HepG2 (cell line): ENCODE measurements around the gene SPRYD3. TPM values are rescaled to one million over a fixed set of nuclear protein-coding genes. Genes with fewer than 3 reads are reported as not detected.

Experiments
- GLI4 ChIP-seq: sonication (generic); formaldehyde crosslinking; IDR thresholded peaks from 2 replicates; pipeline ENCODE4 v1.5.1; 2020; ENCODE audit warnings: missing genetic modification reagents, mild to moderate bottlenecking, moderate library complexity, borderline replicate concordance
- HES4 ChIP-seq: sonication (generic); formaldehyde crosslinking; IDR thresholded peaks from 2 replicates; pipeline ENCODE4 v1.9.0; 2021; ENCODE audit warnings: mild to moderate bottlenecking, missing genetic modification reagents, borderline replicate concordance
- ISX ChIP-seq: sonication (generic); formaldehyde crosslinking; conservative IDR thresholded peaks from 2 replicates; pipeline ENCODE4 v1.5.0; 2020; ENCODE audit warnings: missing genetic modification reagents
- PCBP1 ChIP-seq: fragments of 200-400 bp; formaldehyde crosslinking; IDR thresholded peaks from 2 replicates; pipeline ENCODE4 v1.6.1; 2017; ENCODE audit warnings: mild to moderate bottlenecking, low read depth, low read length, borderline replicate concordance
- PHB2 ChIP-seq: fragments of 450-650 bp; IDR thresholded peaks from 2 replicates; pipeline ENCODE4 v1.6.1; 2018; ENCODE audit not compliant: partially characterized antibody
- ZFP37 ChIP-seq: sonication (generic); formaldehyde crosslinking; IDR thresholded peaks from 2 replicates; pipeline ENCODE4 v1.4.0; 2020; ENCODE audit warnings: missing genetic modification reagents, borderline replicate concordance
- ZFP41 ChIP-seq: sonication (generic); formaldehyde crosslinking; IDR thresholded peaks from 2 replicates; pipeline ENCODE4 v1.4.0; 2020; ENCODE audit warnings: mild to moderate bottlenecking, missing genetic modification reagents, borderline replicate concordance
- ZKSCAN8 ChIP-seq: IDR thresholded peaks from 2 replicates; pipeline ENCODE4 v1.6.1; 2016; ENCODE audit warnings: borderline replicate concordance, missing genetic modification reagents, missing compliant biosample characterization
- ZNF30 ChIP-seq: sonication (generic); formaldehyde crosslinking; IDR thresholded peaks from 2 replicates; pipeline ENCODE4 v1.5.0; 2020; ENCODE audit warnings: mild to moderate bottlenecking, missing genetic modification reagents
- ZNF513 ChIP-seq: sonication (generic); formaldehyde crosslinking; conservative IDR thresholded peaks from 2 replicates; pipeline ENCODE4 v1.5.0; 2020; ENCODE audit warnings: missing genetic modification reagents
- ZNF7 ChIP-seq: IDR thresholded peaks from 2 replicates; pipeline ENCODE4 v1.6.1; 2016; ENCODE audit warnings: missing biosample characterization, missing genetic modification reagents
- polyA plus RNA-seq, 8 experiments: library from polyadenylated mRNA; depleted of rRNA in 3 of 8; stranded (reverse) in 7 of 8; unstranded in 1 of 8; fragments of >200 nt; fragmentation: Illumina TruSeq in 4 of 8; extraction: Trizol in 4 of 8; gene quantifications; 2 replicates each; pipeline versions ENCODE4 v1.2.1 to v1.2.3, GENCODE V29; 2011 to 2016; ENCODE audit warnings: low read depth in 4 of 8, missing spikeins in 1 of 8, mixed read lengths in 1 of 8; ENCODE audit not compliant: insufficient read depth in 1 of 8
- total RNA-seq, 5 experiments: library from RNA; depleted of rRNA; stranded (reverse); fragments of >200 nt; fragmentation: Illumina TruSeq; extraction: Trizol; gene quantifications; 2 replicates each; pipeline ENCODE4 v1.2.3, GENCODE V29; 2016; ENCODE audit warnings: low read depth in 1 of 5
- TF ChIP-seq, protein P1 (sequence below): IDR thresholded peaks from 2 replicates; pipeline ENCODE4 v1.6.1; 2016; ENCODE audit warnings: control low read depth
- TF ChIP-seq, protein P2 (sequence below): IDR thresholded peaks from 2 replicates; pipeline ENCODE4 v1.6.1; 2016; ENCODE audit warnings: low read depth, missing genetic modification reagents, missing compliant biosample characterization
- TF ChIP-seq, protein P3 (sequence below): sonication (generic); formaldehyde crosslinking; IDR thresholded peaks from 2 replicates; pipeline ENCODE4 v1.8.0; 2022; ENCODE audit warnings: missing genetic modification reagents, low read depth, mild to moderate bottlenecking, borderline replicate concordance
- TF ChIP-seq, protein P4 (sequence below): sonication (generic); formaldehyde crosslinking; IDR thresholded peaks from 2 replicates; pipeline ENCODE4 v1.4.0; 2020; ENCODE audit warnings: mild to moderate bottlenecking, missing genetic modification reagents

Gene SPRYD3
- total and polyA plus RNA-seq, 2 of the 13 experiments (the other 11 are each of a cell fraction or from before 2014, with no cell fraction given), result 9.0 to 9.2 TPM

DNA sequence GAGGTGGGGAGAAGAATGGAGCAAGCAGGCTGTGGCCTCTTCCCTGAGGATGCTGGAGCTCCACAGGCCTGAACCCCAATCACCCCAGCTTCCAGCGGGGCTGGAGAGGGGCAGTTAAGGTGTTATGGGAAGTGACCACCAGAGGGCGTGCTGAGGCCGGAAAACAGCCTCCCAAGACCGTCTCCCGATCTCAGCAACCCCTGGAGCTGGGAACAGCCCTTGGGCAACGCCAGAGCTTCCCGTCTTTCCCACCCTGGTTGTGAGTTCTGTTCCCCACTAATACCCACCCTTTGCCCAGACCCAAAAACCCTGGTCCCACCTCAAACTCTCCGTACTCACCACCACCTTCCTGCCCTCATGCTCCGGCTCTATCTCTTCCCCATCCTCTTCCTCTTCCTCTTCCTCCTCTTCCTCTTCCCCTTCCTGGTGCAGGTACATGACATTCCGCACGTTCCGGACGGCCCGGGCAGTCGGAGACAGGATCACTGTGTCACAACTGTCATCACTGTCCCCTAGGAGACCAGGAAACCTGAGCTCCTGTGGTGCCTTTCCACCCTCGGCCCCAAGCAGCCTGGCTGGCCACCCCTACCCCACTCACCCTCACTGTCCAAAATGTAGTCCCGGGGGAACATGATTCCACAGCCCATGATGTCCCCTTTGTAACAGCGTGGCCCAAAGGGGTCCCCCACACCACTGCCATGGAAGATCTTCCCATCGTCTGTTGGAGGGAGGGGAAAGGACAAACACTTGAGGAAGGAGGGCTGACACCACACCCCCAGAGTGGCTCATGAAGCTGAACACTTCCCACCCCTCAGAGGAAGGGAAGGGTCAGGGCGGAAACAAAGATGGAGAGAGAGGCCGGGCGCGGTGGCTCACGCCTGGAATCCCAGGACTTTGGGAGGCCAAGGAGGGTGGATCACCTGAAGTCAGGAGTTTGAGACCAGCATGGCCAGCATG is 12.9 kb downstream of the SPRYD3 start (continued):
- TF ChIP-seq, protein P1, sequence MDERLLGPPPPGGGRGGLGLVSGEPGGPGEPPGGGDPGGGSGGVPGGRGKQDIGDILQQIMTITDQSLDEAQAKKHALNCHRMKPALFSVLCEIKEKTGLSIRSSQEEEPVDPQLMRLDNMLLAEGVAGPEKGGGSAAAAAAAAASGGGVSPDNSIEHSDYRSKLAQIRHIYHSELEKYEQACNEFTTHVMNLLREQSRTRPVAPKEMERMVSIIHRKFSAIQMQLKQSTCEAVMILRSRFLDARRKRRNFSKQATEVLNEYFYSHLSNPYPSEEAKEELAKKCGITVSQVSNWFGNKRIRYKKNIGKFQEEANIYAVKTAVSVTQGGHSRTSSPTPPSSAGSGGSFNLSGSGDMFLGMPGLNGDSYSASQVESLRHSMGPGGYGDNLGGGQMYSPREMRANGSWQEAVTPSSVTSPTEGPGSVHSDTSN (CRISPR knock-in tag), result no peak
- no peak for TF ChIP-seq ZNF513 (CRISPR knock-in tag)
- no peak for TF ChIP-seq PHB2
- TF ChIP-seq ISX (CRISPR knock-in tag), result no peak
- TF ChIP-seq ZFP37, result no peak
- TF ChIP-seq ZKSCAN8, result no peak
- TF ChIP-seq, protein P2, sequence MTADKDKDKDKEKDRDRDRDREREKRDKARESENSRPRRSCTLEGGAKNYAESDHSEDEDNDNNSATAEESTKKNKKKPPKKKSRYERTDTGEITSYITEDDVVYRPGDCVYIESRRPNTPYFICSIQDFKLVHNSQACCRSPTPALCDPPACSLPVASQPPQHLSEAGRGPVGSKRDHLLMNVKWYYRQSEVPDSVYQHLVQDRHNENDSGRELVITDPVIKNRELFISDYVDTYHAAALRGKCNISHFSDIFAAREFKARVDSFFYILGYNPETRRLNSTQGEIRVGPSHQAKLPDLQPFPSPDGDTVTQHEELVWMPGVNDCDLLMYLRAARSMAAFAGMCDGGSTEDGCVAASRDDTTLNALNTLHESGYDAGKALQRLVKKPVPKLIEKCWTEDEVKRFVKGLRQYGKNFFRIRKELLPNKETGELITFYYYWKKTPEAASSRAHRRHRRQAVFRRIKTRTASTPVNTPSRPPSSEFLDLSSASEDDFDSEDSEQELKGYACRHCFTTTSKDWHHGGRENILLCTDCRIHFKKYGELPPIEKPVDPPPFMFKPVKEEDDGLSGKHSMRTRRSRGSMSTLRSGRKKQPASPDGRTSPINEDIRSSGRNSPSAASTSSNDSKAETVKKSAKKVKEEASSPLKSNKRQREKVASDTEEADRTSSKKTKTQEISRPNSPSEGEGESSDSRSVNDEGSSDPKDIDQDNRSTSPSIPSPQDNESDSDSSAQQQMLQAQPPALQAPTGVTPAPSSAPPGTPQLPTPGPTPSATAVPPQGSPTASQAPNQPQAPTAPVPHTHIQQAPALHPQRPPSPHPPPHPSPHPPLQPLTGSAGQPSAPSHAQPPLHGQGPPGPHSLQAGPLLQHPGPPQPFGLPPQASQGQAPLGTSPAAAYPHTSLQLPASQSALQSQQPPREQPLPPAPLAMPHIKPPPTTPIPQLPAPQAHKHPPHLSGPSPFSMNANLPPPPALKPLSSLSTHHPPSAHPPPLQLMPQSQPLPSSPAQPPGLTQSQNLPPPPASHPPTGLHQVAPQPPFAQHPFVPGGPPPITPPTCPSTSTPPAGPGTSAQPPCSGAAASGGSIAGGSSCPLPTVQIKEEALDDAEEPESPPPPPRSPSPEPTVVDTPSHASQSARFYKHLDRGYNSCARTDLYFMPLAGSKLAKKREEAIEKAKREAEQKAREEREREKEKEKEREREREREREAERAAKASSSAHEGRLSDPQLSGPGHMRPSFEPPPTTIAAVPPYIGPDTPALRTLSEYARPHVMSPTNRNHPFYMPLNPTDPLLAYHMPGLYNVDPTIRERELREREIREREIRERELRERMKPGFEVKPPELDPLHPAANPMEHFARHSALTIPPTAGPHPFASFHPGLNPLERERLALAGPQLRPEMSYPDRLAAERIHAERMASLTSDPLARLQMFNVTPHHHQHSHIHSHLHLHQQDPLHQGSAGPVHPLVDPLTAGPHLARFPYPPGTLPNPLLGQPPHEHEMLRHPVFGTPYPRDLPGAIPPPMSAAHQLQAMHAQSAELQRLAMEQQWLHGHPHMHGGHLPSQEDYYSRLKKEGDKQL (CRISPR knock-in tag), result no peak
- no peak for TF ChIP-seq ZNF7 (CRISPR knock-in tag)
- TF ChIP-seq PCBP1, result 0 out of 2 replicates have a peak, but pooled peaks have one; percentile 54
- TF ChIP-seq, protein P3, sequence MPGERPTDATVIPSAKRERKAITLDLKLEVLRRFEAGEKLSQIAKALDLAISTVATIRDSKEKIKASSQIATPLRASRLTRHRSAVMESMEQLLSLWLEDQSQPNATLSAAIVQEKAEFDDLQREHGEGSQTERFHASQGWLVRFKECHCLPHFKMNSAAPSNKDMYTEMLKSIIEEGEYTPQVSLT (CRISPR knock-in tag), result no peak
- TF ChIP-seq ZNF30, result no peak
- TF ChIP-seq, protein P4, sequence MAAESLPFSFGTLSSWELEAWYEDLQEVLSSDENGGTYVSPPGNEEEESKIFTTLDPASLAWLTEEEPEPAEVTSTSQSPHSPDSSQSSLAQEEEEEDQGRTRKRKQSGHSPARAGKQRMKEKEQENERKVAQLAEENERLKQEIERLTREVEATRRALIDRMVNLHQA (CRISPR knock-in tag), result no peak
- peak; percentile 40; the same call in 1 of the 2 replicates for TF ChIP-seq ZFP41 (CRISPR knock-in tag)
- TF ChIP-seq GLI4, result 0 out of 2 replicates have a peak, but pooled peaks have one; percentile 37
- no peak for TF ChIP-seq HES4 (CRISPR knock-in tag)
